ENCODE results near the gene SETD3.

SETD3 gene

GRCh38 chr14:99516871-99517642 is 36.4 kb upstream of the SETD3 start:
- DNase-seq (ENCODE audit: low read depth) = no peak

- DNase-seq (ENCODE audit: low read depth) = no peak
Observed at GRCh38 chr14:99516156-99516870, 35.7 kb upstream of the SETD3 start.

GRCh38 chr14:99515301-99516155 is 34.9 kb upstream of the SETD3 start:
- no peak for DNase-seq (ENCODE audit: low read depth)

- no peak for DNase-seq (ENCODE audit: low read depth)
Observed at GRCh38 chr14:99514552-99515300, 34.1 kb upstream of the SETD3 start.

DNA sequence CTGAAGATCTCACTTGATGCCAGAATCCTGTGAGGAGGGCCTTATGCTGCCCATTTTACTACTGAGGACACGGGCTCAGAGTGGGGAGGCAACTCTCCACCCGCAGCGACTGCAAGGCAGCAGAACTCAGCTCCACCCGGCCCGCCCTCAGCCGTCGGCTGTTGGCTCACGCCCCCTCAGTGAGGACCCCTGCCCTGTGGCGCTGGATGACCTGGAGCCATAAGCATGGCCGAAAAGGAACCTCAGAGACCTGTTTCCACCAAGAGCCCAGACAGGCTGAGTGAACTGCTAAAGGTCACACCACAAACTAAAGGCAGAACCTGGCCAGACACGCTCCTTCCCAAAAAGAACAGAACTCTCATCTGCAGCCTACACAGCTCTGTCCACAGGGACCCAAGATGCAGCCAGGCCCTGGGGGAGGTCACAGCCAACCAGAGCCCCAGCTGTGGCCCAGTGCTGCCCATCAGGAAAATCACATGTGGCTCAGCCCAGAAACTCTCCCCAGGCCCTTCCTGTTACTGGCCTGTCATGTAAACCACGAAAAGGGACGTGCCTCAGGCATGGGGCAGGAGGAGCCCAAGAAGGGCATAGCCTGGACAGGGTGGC is 33.4 kb upstream of the SETD3 start:
- DNase-seq (ENCODE audit: low read depth) = no peak

GRCh38 chr14:99513183-99513694 is 32.6 kb upstream of the SETD3 start:
- no peak for DNase-seq (ENCODE audit: low read depth)

- DNase-seq (ENCODE audit: low read depth) = no peak
Observed at GRCh38 chr14:99512571-99513182, 32.0 kb upstream of the SETD3 start.

DNA sequence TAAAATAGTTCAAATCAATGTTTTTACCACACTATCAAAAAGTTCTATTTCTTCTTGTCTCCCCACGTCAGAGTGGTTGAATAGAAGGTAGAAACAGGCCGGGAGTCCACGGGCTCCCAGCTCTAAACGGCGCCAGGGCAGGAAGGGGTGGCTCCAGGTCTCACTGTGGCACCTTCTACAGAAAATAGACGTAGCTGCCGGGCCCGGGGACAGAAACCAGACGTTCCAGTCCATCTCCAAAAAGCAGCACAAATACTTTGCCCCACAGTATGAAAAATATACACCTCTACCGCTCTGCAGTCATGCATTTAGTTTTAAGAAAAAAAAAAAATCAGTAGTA is 31.4 kb upstream of the SETD3 start:
- DNase-seq (ENCODE audit: low read depth) = no peak

DNA sequence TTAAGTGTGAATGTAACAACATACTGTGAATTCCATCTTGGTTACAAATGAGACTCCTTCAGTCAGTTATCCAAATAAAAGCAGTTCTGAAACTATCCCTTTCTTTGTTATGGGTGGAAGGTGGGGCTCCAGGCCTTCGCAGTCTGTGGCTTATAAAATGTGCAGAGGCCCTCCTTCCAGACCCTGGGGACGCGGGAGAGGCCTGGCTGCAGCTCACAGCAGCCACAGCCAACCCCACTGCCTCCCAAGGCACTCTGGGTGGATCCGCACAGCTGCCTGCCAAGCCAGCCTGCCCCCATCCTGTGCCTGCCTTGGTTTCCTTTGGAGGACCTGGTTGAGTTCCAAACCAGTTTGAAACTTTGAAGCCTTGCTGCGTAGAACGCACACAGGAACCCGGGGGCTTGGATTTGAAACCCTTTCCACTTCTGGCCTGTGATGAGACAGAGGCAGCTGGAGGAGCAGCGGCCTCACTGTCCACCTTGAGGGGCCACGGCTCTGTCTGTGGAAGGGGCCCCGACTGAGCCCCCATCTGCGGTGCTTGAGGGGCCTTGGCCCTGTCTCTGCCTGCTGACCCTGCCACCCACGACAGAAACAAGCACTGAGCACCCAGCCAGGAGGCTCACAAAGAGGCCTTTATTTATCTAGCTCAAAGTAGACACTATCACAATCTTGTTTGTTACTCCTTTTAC is 30.9 kb upstream of the SETD3 start:
- DNase-seq (ENCODE audit: low read depth) = no peak

- no peak for DNase-seq (ENCODE audit: low read depth)
Observed at GRCh38 chr14:99510556-99511139, 30.0 kb upstream of the SETD3 start.

- no peak for DNase-seq (ENCODE audit: low read depth)
Observed at GRCh38 chr14:99509871-99510555, 29.4 kb upstream of the SETD3 start.

GRCh38 chr14:99508896-99509629 is 28.4 kb upstream of the SETD3 start:
- DNase-seq (ENCODE audit: low read depth) = no peak

- DNase-seq (ENCODE audit: low read depth) = no peak
Observed at GRCh38 chr14:99507860-99508640, 27.4 kb upstream of the SETD3 start.

DNA sequence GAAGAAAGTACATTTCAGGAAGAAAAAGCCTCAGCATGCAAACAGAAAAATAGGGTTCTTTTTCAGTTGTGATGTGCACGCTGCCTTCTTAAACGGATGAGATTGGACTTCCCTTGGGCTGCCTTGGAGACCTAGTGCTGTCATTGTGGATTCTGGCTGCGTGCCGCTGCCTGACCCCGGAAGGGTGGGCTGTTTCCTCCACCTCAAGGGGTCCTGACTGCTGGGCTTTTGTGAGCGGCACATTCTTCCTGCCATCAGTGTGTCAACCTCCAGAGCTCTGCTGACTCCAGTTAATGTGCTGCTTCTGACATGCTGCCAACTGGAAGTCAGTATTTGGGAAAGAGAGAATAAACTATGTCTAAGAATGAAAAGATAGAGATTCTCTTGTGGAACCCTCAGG is 25.6 kb upstream of the SETD3 start:
- no peak for DNase-seq (ENCODE audit: low read depth)

GRCh38 chr14:99505089-99505488 is 24.4 kb upstream of the SETD3 start:
- no peak for DNase-seq (ENCODE audit: low read depth)

GRCh38 chr14:99503848-99504453 is 23.3 kb upstream of the SETD3 start:
- DNase-seq (ENCODE audit: low read depth) = no peak

DNA sequence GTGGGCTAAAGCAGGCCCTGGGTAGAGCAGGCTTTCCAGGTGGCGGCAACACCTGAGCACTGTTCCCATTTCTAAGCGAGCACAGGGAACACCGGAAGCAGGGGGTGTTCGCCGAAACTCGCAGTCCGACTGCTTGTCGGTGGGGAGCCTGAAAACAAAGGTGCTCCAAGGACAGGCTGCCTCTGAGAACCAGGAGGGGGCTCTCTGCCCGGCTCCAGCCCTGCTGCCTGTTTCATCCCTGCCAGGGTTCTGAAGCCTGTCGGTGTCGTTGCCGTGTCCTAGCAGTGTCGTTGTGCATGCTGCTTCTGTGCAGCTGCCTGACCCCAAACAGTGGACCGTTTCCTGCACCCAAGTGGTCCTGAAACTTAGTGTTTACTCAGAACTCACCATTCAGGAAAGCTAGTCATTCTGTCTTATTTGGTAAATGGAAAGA is 22.3 kb upstream of the SETD3 start:
- no peak for DNase-seq (ENCODE audit: low read depth)
